Panc1 (cell line): ENCODE measurements around the gene ACAD9.

Experiments
- CTCF ChIP-seq: fragments of 450-650 bp; IDR thresholded peaks from 2 replicates; pipeline ENCODE4 v1.5.1; 2017; ENCODE audit warnings: mild to moderate bottlenecking
- POLR2AphosphoS5 ChIP-seq: IDR thresholded peaks from 2 replicates; pipeline ENCODE4 v1.6.1; 2012; ENCODE audit warnings: mild to moderate bottlenecking, low read depth, low read length, moderate library complexity

DNA sequence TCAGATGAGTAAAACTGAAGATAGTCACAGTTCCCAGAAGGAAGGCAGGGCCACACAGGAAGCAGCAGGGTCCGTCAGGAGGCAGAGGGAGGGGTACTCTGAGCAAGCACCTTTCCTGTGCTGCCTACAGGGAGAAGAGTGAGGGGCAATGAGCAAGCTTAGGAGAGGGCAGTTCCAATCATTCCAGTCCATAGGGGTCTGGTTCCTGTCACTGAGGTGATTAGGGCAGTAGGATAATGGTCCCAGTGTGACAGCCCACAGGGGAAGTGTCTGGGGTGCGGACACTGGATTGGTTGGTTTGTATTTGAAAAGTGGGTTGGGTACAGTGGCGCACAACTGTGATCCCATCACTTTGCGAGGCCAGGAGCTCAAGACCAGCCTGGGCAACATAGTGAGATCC is 7.1 kb upstream of the ACAD9 start:
- TF ChIP-seq CTCF = no peak
- TF ChIP-seq POLR2AphosphoS5 = no peak
